GM12878 (cell line): ENCODE measurements around the gene MAD2L2. TPM values are rescaled to one million over a fixed set of nuclear protein-coding genes. Genes with fewer than 3 reads are reported as not detected.

Experiments
- ATAC-seq: fragments of 200-7000 bp; cut with Tn5 transposase; 3 replicates; pipeline ENCODE4 v1.9.1; 2020; ENCODE audit warnings: mild to moderate bottlenecking, moderate library complexity
- BruUV-seq: library from RNA; stranded (reverse); fragments of 400-500 nt; replicated peaks from 2 replicates; lab custom pipeline; 2021; lab: Mats Ljungman, UMichigan
- CTCF ChIA-PET: fragments of 300-600 bp; sonication (Branson Sonifier 250); formaldehyde crosslinking; extraction: SDS; loops from one replicate; lab custom pipeline; 2021; ENCODE audit warnings: inconsistent platforms; lab: Yijun Ruan, JAX
- POLR2A ChIA-PET: fragments of 350-600 bp; formaldehyde crosslinking; extraction: SDS; loops from one replicate; lab custom pipeline; 2021; ENCODE audit warnings: inconsistent platforms; lab: Charles Lee
- RAD21 ChIA-PET: fragments of 300-600 bp; sonication (Branson Sonifier 250); formaldehyde crosslinking; loops from one replicate; lab custom pipeline; 2023; ENCODE audit warnings: antibody characterized with exemption; ENCODE audit not compliant: unreplicated experiment; lab: Charles Lee
- SMC1A ChIA-PET: fragments of 300-600 bp; sonication (Branson Sonifier 250); formaldehyde crosslinking; loops from one replicate; lab custom pipeline; 2023; ENCODE audit not compliant: unreplicated experiment, uncharacterized antibody; lab: Charles Lee
- DNase-seq: peaks from one replicate; pipeline ENCODE4 v3.0.0-alpha.2; 2011; ENCODE audit warnings: low read depth, low spot score
- FAIRE-seq: peaks from 3 replicates; lab custom pipeline; 2011; peaks lifted over from hg19 to GRCh38; lab: Jason Lieb, UNC
- H2AFZ ChIP-seq: 2 replicates; pipeline ENCODE4 v1.6.0; 2011; ENCODE audit warnings: low read depth, low read length, control low read depth; ENCODE audit not compliant: control insufficient read depth
- H3K27ac ChIP-seq: 2 replicates; pipeline ENCODE4 v1.5.1; 2011; ENCODE audit warnings: control low read depth; ENCODE audit not compliant: control insufficient read depth, insufficient read depth
- H3K27me3 ChIP-seq, 2 experiments: replicated peaks in 1 of 2; 2 replicates each; pipeline versions ENCODE4 v1.6.0 to v1.6.1; 2011; ENCODE audit warnings: low read length in 1 of 2; ENCODE audit not compliant: control insufficient read depth in 2 of 2, insufficient read depth in 2 of 2
- H3K36me3 ChIP-seq, 2 experiments: 2 replicates each; pipeline ENCODE4 v1.5.1; 2011; ENCODE audit warnings: low read length in 1 of 2; ENCODE audit not compliant: control insufficient read depth in 2 of 2, insufficient read depth in 2 of 2
- H3K4me1 ChIP-seq: 2 replicates; pipeline ENCODE4 v1.6.1; 2011; ENCODE audit warnings: mild to moderate bottlenecking, low read length, moderate library complexity, mixed read lengths; ENCODE audit not compliant: control insufficient read depth, insufficient read depth
- H3K4me2 ChIP-seq: 2 replicates; pipeline ENCODE4 v1.6.0; 2011; ENCODE audit warnings: control low read depth; ENCODE audit not compliant: control insufficient read depth, insufficient read depth
- H3K4me3 ChIP-seq: fragments of 200-600 bp; sonication (generic); 2 replicates; pipeline ENCODE4 v1.5.1; 2016
- H3K79me2 ChIP-seq: 2 replicates; pipeline ENCODE4 v1.6.0; 2011; ENCODE audit warnings: low read length; ENCODE audit not compliant: control insufficient read depth, insufficient read depth
- H3K9ac ChIP-seq: 2 replicates; pipeline ENCODE4 v1.8.0; 2011; ENCODE audit warnings: low read length, control low read depth, mixed read lengths; ENCODE audit not compliant: control insufficient read depth, insufficient read depth
- H3K9me3 ChIP-seq: replicated peaks from 3 replicates; pipeline ENCODE4 v1.5.1; 2011; ENCODE audit warnings: mild to moderate bottlenecking, low read length; ENCODE audit not compliant: control insufficient read depth, insufficient read depth
- H4K20me1 ChIP-seq: 2 replicates; pipeline ENCODE4 v1.6.0; 2011; ENCODE audit not compliant: control insufficient read depth, insufficient read depth
- BCLAF1 ChIP-seq: fragments of 450-650 bp; IDR thresholded peaks from 2 replicates; pipeline ENCODE4 v1.6.1; 2017; ENCODE audit warnings: antibody characterized with exemption, mild to moderate bottlenecking, moderate library complexity
- ETV6 ChIP-seq, 2 experiments: fragments of 450-650 bp in 1 of 2; IDR thresholded peaks in 1 of 2; conservative IDR thresholded peaks in 1 of 2; 2 replicates each; pipeline ENCODE4 v1.6.1; 2014; ENCODE audit warnings: antibody characterized with exemption in 1 of 2, borderline replicate concordance in 1 of 2, low read depth in 1 of 2, mild to moderate bottlenecking in 1 of 2, moderate library complexity in 1 of 2
- STAT3 ChIP-seq: IDR thresholded peaks from 2 replicates; pipeline ENCODE4 v1.6.1; 2011; ENCODE audit warnings: low read depth, low read length, improper control_type of control experiment
- WGBS: methylation state at CpG from one replicate; pipeline ENCODE4 v1.1.6; 2016; ENCODE audit warnings: low lambda C conversion rate; ENCODE audit not compliant: insufficient replicate concordance, insufficient coverage; ENCODE audit errors: missing lambda C conversion rate; 5-methylcytosine and 5-hydroxymethylcytosine counted together
- in situ Hi-C: fragments of 300-500 bp; cut with MboI; formaldehyde crosslinking; loops from 9 replicates; pipeline ENCODE4 v1.14.3; 2018; ENCODE audit warnings: mixed read lengths
- intact Hi-C: fragments of 100-400 bp; cut with micrococcal nuclease; formaldehyde crosslinking; loops from one replicate; pipeline ENCODE4 v1.14.2; 2022; ENCODE audit not compliant: unreplicated experiment
- polyA plus RNA-seq, 11 experiments: library from polyadenylated mRNA; depleted of rRNA in 4 of 11; unstranded in 6 of 11; stranded (reverse) in 5 of 11; fragments of >200 nt; fragmentation: Nextera tagmentation in 4 of 11; fragmentation: Illumina TruSeq in 1 of 11; extraction: Ambion mirVana in 4 of 11; extraction: Trizol in 1 of 11; gene quantifications; 1 replicate in 1 of 11; 2 replicates in 10 of 11; pipeline versions ENCODE4 v1.2.1 to v1.2.3, GENCODE V29; 2011 to 2016; ENCODE audit warnings: inconsistent platforms in 2 of 11, missing spikeins in 2 of 11, low read depth in 1 of 11
- total RNA-seq, 4 experiments: library from RNA; depleted of rRNA in 3 of 4; stranded (reverse); fragments of >200 nt in 3 of 4; fragmentation: Illumina TruSeq in 1 of 4; extraction: Trizol in 1 of 4; gene quantifications; 2 replicates each; pipeline versions ENCODE4 v1.2.1 to v1.2.3, GENCODE V29; 2013 to 2021
- TF ChIP-seq, protein P1 (sequence below): fragments of 450-650 bp; IDR thresholded peaks from 2 replicates; pipeline ENCODE4 v1.6.1; 2016; ENCODE audit warnings: mild to moderate bottlenecking
- TF ChIP-seq, protein P2 (sequence below): IDR thresholded peaks from 2 replicates; pipeline ENCODE4 v1.6.1; 2012; ENCODE audit warnings: low read depth, low read length, improper control_type of control experiment

Gene MAD2L2
- total and polyA plus RNA-seq, 10 of the 15 experiments (the other 5 are each of a cell fraction or from before 2014, with no cell fraction given), result 3.5 to 95.0 (median 53.2) TPM

- TF ChIP-seq BCLAF1, result no peak
- TF ChIP-seq ETV6 (conservative IDR thresholded peaks at IDR 0.05 in 1 of 2, IDR thresholded peaks at IDR 0.05 in 1 of 2; ENCODE audit: borderline replicate concordance in 1 of 2, low read depth in 1 of 2), result no peak
These were observed 31.2 kb downstream of the MAD2L2 start (continued) for GRCh38 chr1:11649624-11650330.

DNA sequence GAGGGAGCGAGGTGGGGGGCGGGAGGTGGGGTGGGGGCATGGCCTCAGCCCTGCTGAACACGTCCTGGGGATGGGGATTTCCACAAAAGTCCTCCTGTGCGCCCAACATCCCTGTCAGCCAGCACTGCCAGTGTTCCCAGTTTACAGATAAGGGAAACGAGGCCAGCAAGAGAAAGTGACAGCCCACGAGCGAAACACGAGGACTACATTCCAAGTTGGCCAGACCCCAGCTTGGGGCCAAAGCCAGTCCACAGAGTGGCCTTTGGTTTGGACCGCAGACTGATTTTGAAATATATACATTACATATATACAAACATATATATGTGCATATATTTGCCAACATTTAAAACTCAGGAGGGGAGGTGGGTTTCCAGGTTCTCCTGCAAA is 31.7 kb downstream of the MAD2L2 start:
- TF ChIP-seq ETV6 (conservative IDR thresholded peaks at IDR 0.05 in 1 of 2, IDR thresholded peaks at IDR 0.05 in 1 of 2; ENCODE audit: borderline replicate concordance in 1 of 2, low read depth in 1 of 2) (no peak), STAT3 (no peak)
- TF ChIP-seq, protein P1, sequence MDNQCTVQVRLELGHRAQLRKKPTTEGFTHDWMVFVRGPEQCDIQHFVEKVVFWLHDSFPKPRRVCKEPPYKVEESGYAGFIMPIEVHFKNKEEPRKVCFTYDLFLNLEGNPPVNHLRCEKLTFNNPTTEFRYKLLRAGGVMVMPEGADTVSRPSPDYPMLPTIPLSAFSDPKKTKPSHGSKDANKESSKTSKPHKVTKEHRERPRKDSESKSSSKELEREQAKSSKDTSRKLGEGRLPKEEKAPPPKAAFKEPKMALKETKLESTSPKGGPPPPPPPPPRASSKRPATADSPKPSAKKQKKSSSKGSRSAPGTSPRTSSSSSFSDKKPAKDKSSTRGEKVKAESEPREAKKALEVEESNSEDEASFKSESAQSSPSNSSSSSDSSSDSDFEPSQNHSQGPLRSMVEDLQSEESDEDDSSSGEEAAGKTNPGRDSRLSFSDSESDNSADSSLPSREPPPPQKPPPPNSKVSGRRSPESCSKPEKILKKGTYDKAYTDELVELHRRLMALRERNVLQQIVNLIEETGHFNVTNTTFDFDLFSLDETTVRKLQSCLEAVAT, result no peak
- TF ChIP-seq, protein P2, sequence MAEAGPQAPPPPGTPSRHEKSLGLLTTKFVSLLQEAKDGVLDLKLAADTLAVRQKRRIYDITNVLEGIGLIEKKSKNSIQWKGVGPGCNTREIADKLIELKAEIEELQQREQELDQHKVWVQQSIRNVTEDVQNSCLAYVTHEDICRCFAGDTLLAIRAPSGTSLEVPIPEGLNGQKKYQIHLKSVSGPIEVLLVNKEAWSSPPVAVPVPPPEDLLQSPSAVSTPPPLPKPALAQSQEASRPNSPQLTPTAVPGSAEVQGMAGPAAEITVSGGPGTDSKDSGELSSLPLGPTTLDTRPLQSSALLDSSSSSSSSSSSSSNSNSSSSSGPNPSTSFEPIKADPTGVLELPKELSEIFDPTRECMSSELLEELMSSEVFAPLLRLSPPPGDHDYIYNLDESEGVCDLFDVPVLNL, result no peak
- ChIA-PET SMC1A (no interaction called here), CTCF (interaction anchor here (0.6 to 3.2 kb wide), 4 partner anchors 46 to 611 kb away, joined by 3 to 36 read pairs (median 8); no protein-coding TSS in a partner anchor), RAD21 (interaction anchor here (0.7 to 2.8 kb wide), 3 partner anchors 71 to 604 kb away, joined by 3 to 25 read pairs (median 5); no protein-coding TSS in a partner anchor), POLR2A (no interaction called here)
- H3K4me3 ChIP-seq, result no peak overlapping the region
- no TSS peak for BruUV-seq
- H3K27ac ChIP-seq, result no peak overlapping the region
- no peaks in the 10 kb centered on the region; a peak in 2 of 4 replicates for H3K27me3 ChIP-seq
- no peaks in the 10 kb centered on the region for H3K9me3 ChIP-seq
- WGBS, result 20% methylated on average over 8 of the region's 9 CpGs
- no peaks in the 10 kb centered on the region for H3K4me1 ChIP-seq
- no peak overlapping the region for H3K4me2 ChIP-seq
- no peaks in the 10 kb centered on the region for H3K79me2 ChIP-seq
- no peak overlapping the region for H3K9ac ChIP-seq
- H2AFZ ChIP-seq, result no peak overlapping the region
- ATAC-seq, result no peak
- in situ Hi-C loops, result no loop called here
- H4K20me1 ChIP-seq, result no peaks in the 10 kb centered on the region
- no peak for FAIRE-seq
- no peaks in the 10 kb centered on the region for H3K36me3 ChIP-seq
- intact Hi-C loops, result no loop called here
- no peak for DNase-seq
